GM18873 (cell line): ENCODE results near the gene ABHD11.
A peak's percentile ranks its signal among the peaks of the same experiment; 100 is the strongest.
"Not testable (repeated sequence)": the region's sequence is repeated elsewhere in the genome, so short reads cannot be mapped to it uniquely, and the experiment has no call there.

Source experiments
- ATAC-seq: cut with Tn5 transposase; IDR thresholded peaks from one replicate; pipeline ENCODE4 v1.9.1; 2021; ENCODE audit warnings: mild to moderate bottlenecking, moderate library complexity, moderate number of reproducible peaks; ENCODE audit not compliant: unreplicated experiment, low FRiP score

The ABHD11 gene

DNA sequence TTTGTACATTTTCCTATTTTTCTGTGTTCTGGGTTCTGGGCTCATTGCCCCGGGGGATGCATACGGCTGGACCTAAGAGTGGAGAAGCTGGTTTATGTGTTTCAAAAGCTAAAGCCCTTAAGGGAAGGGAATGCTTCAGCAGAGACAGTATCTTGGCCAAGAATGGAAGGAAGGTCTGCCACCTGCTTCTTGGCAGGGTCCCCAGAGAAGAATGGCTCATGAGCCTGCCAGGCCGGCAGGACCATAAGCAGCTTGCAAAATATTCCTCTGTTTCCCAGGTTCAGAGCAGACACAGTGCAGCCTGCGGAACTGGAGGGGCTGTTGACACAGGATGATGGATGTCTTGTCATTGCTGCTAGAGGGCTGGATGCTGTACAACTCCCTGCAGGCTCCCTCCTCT lies 7.8 kb upstream of the ABHD11 start:
- no peak for ATAC-seq

- ATAC-seq: no peak
Observed at GRCh38 chr7:73742753-73743641, 4.4 kb upstream of the ABHD11 start.

DNA sequence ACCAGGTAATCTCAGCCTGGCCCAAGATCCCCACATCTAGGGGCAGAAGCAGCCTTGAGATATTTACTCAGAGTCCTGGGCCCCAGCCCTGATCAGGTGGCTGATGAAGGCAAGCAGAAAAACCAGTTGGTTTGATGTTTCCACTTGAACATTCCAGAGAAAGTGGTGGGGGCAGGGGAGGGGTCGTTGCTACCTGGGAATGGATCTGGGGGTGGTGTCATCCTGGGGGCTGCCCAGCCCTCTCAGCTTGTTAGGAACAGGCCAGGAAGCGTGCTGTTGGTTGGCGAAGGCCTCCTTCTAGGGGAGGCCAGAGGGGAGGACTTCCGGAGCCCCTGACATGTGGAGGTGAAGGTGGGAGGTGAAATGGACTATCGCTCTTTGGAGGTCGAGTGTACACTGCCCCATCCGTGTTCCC lies 3.7 kb upstream of the ABHD11 start:
- no peak for ATAC-seq

- no peak for ATAC-seq
Observed at GRCh38 chr7:73741600-73741999, 3.0 kb upstream of the ABHD11 start.

- ATAC-seq: no peak
Observed at GRCh38 chr7:73740771-73741170, 2.2 kb upstream of the ABHD11 start.

DNA sequence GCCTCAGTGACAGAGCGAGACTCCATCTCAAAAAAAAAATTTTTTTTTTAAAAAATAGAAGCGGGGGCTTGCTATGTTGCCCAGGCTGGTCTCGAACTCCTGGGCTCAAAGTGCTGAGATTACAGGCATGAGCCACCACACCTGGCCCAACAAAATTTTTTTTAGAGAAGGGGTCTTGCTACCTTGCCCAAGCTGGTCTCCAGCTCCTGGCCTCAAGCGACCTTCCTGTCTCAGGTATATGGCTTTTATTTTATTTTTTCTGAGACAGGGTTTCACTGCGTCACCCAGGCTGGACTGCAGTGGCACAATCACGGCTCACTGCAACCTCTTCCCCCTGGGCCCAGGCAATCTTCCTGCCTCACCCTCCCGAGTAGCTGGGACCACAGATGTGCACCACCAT lies 1.6 kb upstream of the ABHD11 start:
- ATAC-seq: no peak

DNA sequence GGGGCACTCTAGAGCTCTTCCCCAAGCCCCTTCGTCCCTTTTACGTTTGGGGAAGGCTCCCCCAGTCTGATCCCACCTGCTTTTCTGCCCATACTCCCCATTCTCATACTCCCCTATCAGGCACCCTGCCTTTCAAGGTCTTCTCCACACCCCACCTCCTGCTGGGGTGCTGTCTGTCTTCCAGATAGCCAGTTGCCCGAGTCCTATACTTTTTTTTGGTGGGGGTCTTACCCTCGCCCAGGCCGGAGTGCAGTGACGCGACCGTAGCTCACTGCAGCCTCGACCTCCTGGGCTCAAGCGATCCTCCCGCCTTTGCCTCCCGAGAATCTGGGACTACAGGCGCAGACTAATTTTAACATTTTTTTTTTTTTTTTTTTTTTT lies 775 bp upstream of the ABHD11 start:
- no peak for ATAC-seq

GRCh38 chr7:73738220-73738611 lies 386 bp downstream of the ABHD11 start:
- ATAC-seq: no peak

DNA sequence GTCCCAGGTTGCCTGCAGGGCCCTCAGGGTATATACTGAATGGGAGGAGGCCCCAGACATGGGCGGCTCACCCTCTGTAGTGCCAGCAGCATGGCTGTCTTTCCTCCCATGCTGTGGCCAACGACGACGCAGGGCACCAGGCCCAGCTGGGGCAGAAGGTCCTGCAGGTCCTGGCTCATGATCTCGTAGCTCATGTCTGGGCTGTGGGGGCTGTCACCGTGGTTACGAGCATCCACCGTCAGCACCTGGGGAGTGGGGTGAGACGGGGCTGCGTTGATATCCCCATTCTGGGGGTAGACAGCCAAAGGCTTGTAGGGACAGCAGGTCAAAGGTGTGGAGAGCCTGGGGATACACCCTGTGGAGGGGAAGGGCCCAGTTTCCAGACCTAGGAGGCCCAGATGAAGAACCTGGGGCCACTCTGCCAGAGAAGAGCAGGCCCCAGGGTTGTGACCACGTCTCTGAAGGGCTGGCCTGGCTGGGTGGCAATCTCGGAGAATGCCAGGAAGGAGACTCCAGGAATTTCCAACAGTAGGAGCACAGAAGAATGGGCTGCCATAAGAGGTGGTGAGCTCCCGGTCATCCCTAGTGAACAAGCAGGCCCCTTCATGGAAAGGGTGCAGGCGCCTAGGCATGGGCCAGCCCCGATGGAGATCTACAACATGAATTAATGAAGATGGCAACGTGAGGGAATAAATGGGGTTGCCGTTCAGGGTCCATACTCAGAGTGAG lies 947 bp downstream of the ABHD11 start:
- ATAC-seq: no peak

- no peak for ATAC-seq
Observed at GRCh38 chr7:73736885-73737284, 1.7 kb downstream of the ABHD11 start.

- ATAC-seq: no peak
Observed at GRCh38 chr7:73735528-73735905, 3.1 kb downstream of the ABHD11 start.

- ATAC-seq: peak; percentile 33
Observed at GRCh38 chr7:73734619-73735527, 3.7 kb downstream of the ABHD11 start.

GRCh38 chr7:73732397-73732796 lies 6.2 kb downstream of the ABHD11 start:
- no peak for ATAC-seq

- no peak for ATAC-seq
Observed at GRCh38 chr7:73730485-73730884, 8.1 kb downstream of the ABHD11 start.

- no peak for ATAC-seq
Observed at GRCh38 chr7:73728551-73728950, 10.1 kb downstream of the ABHD11 start.

DNA sequence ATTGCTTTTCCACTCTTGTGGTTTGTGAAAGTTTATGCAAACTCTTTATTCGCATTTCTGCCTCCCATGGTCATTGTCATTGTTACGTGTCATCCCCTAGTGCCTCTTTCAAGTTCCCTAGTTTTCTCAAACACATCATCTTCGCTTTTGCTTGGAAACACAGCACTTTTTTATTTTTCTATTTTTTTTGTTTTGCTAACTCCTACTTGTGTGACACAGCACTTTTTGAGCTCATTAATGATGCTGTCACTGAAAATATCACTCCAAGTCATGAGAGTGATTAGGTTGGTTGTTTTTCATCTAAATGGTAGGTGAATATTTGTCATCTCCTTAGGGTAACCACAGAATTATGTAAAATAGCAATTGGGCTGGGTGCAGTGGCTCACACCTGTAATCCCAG lies 10.7 kb downstream of the ABHD11 start:
- ATAC-seq: no peak

- no peak for ATAC-seq
Observed at GRCh38 chr7:73726083-73726466, 12.5 kb downstream of the ABHD11 start.

- ATAC-seq: no peak
Observed at GRCh38 chr7:73723813-73724212, 14.8 kb downstream of the ABHD11 start.

DNA sequence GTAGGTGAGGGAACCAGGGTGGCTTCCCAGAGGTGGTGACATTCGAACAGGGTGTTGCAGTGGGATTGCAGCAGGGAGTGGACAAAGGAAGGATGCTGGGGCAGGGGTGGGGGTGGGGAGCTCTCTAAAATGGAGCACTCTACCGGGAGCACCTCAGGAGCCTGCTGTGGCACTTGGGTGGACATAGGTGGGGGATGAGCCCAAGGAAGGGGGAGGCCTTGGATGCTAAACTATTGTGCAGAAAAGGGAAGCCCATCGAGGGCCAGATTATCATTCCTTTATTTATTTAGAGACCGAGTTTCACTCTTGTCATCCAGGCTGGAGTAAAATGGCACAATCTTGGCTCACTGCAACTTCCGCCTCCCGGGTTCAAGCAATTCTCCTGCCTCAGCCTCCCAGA lies 15.8 kb downstream of the ABHD11 start:
- ATAC-seq: no peak

DNA sequence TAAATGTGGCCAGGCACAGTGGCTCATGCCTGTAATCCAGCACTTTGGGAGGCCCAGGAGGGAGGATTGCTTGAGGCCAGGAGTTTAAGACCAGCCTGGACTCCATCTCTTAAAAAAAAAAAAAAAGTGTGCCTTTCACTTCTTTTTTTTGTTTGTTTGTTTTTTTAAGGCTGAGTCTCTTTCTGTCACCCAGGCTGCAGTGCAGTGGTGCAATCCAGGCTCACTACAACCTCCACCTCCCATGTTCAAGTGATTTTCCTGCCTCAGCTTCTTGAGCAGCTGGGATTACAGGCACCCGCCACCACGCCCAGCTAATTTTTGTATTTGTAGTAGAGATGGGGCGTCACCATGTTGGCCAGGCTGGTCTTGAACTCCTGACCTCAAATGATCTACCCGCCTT lies 16.4 kb downstream of the ABHD11 start:
- not testable (repeated sequence) for ATAC-seq

- ATAC-seq: no peak
Observed at GRCh38 chr7:73721377-73721817, 17.2 kb downstream of the ABHD11 start.
